Cardiac muscle cell (in vitro differentiated cells and primary cell): ENCODE results near the gene SPG7. TPM values are rescaled to one million over a fixed set of nuclear protein-coding genes. Genes with fewer than 3 reads are reported as not detected.
A peak's percentile ranks its signal among the peaks of the same experiment; 100 is the strongest.

Experiments used
- DNase-seq, 2 donors: peaks; one replicate each; pipeline versions ENCODE4 v3.0.0 to v3.0.0-alpha.2; 2010 to 2017; ENCODE audit warnings: low read depth in 1 of 2, low spot score in 1 of 2
- H3K27ac ChIP-seq: fragments of 200-600 bp; sonication (generic); 2 replicates; pipeline ENCODE4 v1.5.1; 2016
- H3K27me3 ChIP-seq: fragments of 200-600 bp; sonication (generic); 2 replicates; pipeline ENCODE4 v1.6.0; 2016; ENCODE audit warnings: control low read depth
- H3K36me3 ChIP-seq: fragments of 200-600 bp; sonication (generic); 2 replicates; pipeline ENCODE4 v1.5.1; 2016; ENCODE audit warnings: control low read depth
- H3K4me1 ChIP-seq: fragments of 200-600 bp; sonication (generic); 2 replicates; pipeline ENCODE4 v1.8.1; 2017; ENCODE audit warnings: low read depth, mild to moderate bottlenecking, mixed run types
- H3K4me3 ChIP-seq: fragments of 200-600 bp; sonication (generic); 2 replicates; pipeline ENCODE4 v1.5.1; 2016; ENCODE audit warnings: mild to moderate bottlenecking
- H3K9me3 ChIP-seq: fragments of 200-600 bp; sonication (generic); 2 replicates; pipeline ENCODE4 v1.5.1; 2017; ENCODE audit warnings: low read depth, mild to moderate bottlenecking, control low read depth
- polyA plus RNA-seq: library from polyadenylated mRNA; unstranded; fragments of >200 nt; fragmentation: Nextera tagmentation; extraction: Ambion mirVana; gene quantifications from 2 replicates; pipeline ENCODE4 v1.2.1, GENCODE V29; 2016
- total RNA-seq: library from RNA; depleted of rRNA; stranded (reverse); fragments of >200 nt; gene quantifications from 2 replicates; pipeline ENCODE4 v1.2.3, GENCODE V29; 2016
- TF ChIP-seq, protein P1 (sequence below): IDR thresholded peaks from 2 replicates; pipeline ENCODE4 v1.5.1; 2012; ENCODE audit warnings: low read depth, mild to moderate bottlenecking, low read length

The SPG7 gene
- total and polyA plus RNA-seq, 2 experiments from 2014 or later = 110 to 248 TPM

DNA sequence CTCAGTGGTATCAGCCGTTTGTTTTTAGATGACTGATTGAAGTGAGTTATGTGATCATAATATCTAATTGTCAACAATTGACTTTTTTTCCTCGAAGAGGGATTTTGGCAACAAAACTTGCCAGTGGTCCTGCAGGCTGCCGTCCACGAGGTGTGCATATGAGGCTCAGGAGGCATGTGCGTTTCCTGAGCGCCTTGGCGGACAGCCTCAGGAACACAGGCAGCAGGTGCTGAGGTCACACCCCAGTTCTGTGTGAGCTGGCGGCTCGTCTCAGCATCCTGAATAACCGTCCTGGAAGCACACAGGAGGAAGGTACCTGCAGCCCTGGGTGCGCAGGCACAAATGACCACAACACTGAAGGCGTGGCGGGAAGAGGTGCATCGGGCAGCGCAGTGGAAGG lies 11.7 kb downstream of the SPG7 start:
- Histone ChIP-seq H3K27me3 (no peaks in the 10 kb centered on the region), H3K4me1 (no peaks in the 10 kb centered on the region), H3K9me3 (no peaks in the 10 kb centered on the region), H3K27ac (no peak overlapping the region), H3K36me3 (peaks cover 45% of the 10 kb centered on the region), H3K4me3 (no peak overlapping the region)
- TF ChIP-seq, protein P1, sequence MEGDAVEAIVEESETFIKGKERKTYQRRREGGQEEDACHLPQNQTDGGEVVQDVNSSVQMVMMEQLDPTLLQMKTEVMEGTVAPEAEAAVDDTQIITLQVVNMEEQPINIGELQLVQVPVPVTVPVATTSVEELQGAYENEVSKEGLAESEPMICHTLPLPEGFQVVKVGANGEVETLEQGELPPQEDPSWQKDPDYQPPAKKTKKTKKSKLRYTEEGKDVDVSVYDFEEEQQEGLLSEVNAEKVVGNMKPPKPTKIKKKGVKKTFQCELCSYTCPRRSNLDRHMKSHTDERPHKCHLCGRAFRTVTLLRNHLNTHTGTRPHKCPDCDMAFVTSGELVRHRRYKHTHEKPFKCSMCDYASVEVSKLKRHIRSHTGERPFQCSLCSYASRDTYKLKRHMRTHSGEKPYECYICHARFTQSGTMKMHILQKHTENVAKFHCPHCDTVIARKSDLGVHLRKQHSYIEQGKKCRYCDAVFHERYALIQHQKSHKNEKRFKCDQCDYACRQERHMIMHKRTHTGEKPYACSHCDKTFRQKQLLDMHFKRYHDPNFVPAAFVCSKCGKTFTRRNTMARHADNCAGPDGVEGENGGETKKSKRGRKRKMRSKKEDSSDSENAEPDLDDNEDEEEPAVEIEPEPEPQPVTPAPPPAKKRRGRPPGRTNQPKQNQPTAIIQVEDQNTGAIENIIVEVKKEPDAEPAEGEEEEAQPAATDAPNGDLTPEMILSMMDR = no peak
- no peak for DNase-seq

DNA sequence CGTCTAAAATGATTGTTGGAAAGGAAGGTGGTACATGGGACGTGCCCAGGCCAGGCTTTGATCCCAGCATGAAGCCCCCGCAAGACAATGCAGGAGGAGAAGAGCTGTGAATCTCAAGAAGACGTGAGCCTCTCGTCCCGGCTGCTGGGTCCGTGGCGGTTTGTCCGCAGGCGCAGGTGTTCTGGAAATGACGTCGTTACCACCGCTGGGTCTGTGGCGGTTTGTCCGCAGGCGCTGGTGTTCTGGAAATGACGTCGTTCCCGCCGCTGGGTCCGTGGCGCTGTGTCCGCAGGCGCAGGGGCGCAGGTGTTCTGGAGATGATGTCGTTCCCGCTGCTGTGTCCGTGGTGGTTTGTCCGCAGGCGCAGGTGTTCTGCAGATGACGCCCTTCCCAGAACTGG lies 14.1 kb downstream of the SPG7 start:
- DNase-seq = no peak
- peaks cover 49% of the 10 kb centered on the region for H3K36me3 ChIP-seq
- TF ChIP-seq, protein P1 = no peak
- no peaks in the 10 kb centered on the region for H3K27me3 ChIP-seq
- H3K27ac ChIP-seq = no peak overlapping the region
- H3K4me3 ChIP-seq = no peak overlapping the region
- H3K4me1 ChIP-seq = peaks cover 8% of the 10 kb centered on the region
- no peaks in the 10 kb centered on the region for H3K9me3 ChIP-seq

DNA sequence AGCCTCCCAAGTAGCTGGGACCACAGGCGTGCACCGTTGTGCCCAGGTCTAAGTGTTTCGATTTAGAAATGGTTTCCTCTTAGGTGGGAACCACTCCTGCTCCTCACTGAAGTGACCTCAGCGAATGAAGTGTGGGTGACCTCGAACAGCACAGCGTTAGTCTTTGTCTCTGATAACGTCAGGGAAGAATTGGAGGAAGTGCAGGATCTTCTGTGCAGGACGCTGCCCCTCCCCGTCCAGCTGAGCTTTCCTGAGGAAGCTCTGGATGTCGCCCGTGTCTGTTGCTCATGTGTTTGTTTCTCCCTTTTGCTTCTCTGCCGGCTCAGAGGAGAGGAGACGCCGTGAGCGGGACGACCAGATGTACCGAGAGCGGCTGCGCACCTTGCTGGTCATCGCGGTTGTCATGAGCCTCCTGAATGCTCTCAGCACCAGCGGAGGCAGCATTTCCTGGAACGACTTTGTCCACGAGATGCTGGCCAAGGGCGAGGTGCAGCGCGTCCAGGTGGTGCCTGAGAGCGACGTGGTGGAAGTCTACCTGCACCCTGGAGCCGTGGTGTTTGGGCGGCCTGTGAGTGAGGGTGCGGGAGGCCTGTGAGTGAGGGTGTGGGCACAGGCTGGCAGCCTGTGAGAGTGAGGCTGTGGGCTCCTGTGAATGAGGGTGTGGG lies 15.6 kb downstream of the SPG7 start:
- Histone ChIP-seq H3K36me3 (peaks cover 41% of the 10 kb centered on the region), H3K9me3 (no peaks in the 10 kb centered on the region), H3K4me3 (no peak overlapping the region), H3K27me3 (no peaks in the 10 kb centered on the region), H3K27ac (no peak overlapping the region), H3K4me1 (peaks cover 8% of the 10 kb centered on the region)
- no peak for DNase-seq
- TF ChIP-seq, protein P1 = no peak

DNA sequence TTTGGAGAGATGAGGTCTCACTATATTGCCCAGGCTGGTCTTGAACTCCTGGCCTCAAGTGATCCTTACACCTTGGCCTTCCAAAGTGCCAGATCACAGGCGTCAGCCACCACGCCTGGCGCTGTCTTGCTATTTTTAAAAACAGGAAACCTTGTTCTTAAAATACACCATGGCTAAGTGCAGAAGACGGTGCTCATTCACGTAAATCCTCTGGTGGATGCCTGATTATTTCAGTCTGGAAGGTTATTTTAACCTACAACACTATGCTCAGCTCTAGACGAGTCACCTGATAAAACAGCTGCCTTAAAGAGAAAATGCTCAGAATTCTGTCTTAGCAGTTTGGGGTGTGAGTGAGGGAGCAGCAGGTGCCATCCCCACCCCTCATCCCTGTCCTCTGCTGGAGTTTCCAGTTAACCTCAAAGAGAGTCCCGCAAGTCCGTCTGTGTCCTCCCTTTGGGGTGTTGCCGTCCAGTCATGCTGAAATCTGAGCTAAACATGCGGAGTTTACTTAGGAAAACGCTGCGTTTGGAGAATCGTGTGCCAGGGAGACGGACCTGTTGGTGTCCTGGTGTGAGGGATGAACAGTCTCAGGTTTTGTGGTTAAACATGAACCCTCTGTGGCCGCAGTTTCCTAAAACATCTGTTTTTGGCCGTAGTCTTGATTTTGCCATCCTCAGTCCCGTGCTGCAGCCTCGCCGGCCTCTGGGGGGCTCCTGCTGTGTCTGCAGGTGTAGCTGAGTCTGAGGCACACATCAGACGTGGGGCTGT lies 17.1 kb downstream of the SPG7 start:
- no peak overlapping the region for H3K4me3 ChIP-seq
- peaks cover 8% of the 10 kb centered on the region for H3K4me1 ChIP-seq
- TF ChIP-seq, protein P1 = no peak
- peaks cover 46% of the 10 kb centered on the region for H3K36me3 ChIP-seq
- peak overlapping the region; percentile 86 for H3K27ac ChIP-seq
- H3K9me3 ChIP-seq = no peaks in the 10 kb centered on the region
- DNase-seq = peak in 1 of 2 donors; percentile 56
- H3K27me3 ChIP-seq = no peaks in the 10 kb centered on the region

DNA sequence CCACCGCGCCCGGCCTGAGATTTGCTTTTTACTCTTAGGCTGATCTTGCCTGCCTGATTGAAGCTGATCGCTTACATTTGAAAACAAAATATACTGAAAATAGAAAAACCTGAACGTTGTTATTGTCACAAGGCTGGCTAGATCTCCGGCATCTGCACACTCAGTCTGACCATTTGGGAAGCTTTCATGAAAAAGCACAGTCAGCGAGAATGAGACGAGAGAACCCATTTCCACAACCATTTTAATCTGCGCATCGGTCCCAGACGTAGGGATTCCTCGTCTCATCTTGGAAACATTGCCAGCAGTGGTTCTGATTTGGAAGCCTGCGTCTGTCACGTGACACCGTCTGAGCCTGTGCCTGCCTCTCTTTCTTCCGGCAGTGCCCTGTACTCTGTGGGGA lies 20.9 kb downstream of the SPG7 start:
- Histone ChIP-seq H3K27me3 (no peaks in the 10 kb centered on the region), H3K36me3 (peaks cover 50% of the 10 kb centered on the region)

More for the DNA sequence above, 20.9 kb downstream of the SPG7 start:
- DNase-seq = no peak
- Histone ChIP-seq H3K4me1 (peaks cover 8% of the 10 kb centered on the region), H3K4me3 (no peak overlapping the region), H3K27ac (no peak overlapping the region), H3K9me3 (no peaks in the 10 kb centered on the region)
- TF ChIP-seq, protein P1 = no peak
